Osteoblast (primary cell): ENCODE results near the gene GREB1. TPM values are rescaled to one million over a fixed set of nuclear protein-coding genes. Genes with fewer than 3 reads are reported as not detected.

Experiments used
- DNase-seq: peaks from one replicate; pipeline ENCODE4 v3.0.0; 2011; ENCODE audit warnings: low spot score, mixed read lengths; ENCODE audit not compliant: insufficient read length; ENCODE audit errors: missing footprints
- H2AFZ ChIP-seq: 2 replicates; pipeline ENCODE4 v1.6.0; 2011; ENCODE audit warnings: mild to moderate bottlenecking, low read length
- H3K27ac ChIP-seq: 2 replicates; pipeline ENCODE4 v1.5.1; 2011; ENCODE audit warnings: mild to moderate bottlenecking, low read depth, low read length, moderate library complexity
- H3K27me3 ChIP-seq: 2 replicates; pipeline ENCODE4 v1.6.0; 2012; ENCODE audit warnings: mild to moderate bottlenecking, control low read depth, inconsistent platforms, low read length, moderate library complexity; ENCODE audit not compliant: insufficient read depth
- H3K36me3 ChIP-seq: 2 replicates; pipeline ENCODE4 v1.5.1; 2011; ENCODE audit warnings: mild to moderate bottlenecking, low read length, control low read depth, moderate library complexity; ENCODE audit not compliant: insufficient read depth
- H3K4me1 ChIP-seq: 2 replicates; pipeline ENCODE4 v1.5.1; 2011; ENCODE audit warnings: mild to moderate bottlenecking, low read length, control low read depth, moderate library complexity; ENCODE audit not compliant: insufficient read depth
- H3K4me2 ChIP-seq: 2 replicates; pipeline ENCODE4 v1.6.0; 2011; ENCODE audit warnings: mild to moderate bottlenecking, low read length; ENCODE audit not compliant: insufficient read depth
- H3K4me3 ChIP-seq: fragments of 200-600 bp; sonication (generic); 3 replicates; pipeline ENCODE4 v1.5.1; 2012; ENCODE audit warnings: mild to moderate bottlenecking, low read length, inconsistent platforms; ENCODE audit not compliant: insufficient read depth
- H3K79me2 ChIP-seq: 2 replicates; pipeline ENCODE4 v1.6.0; 2012; ENCODE audit warnings: mild to moderate bottlenecking, low read length, control low read depth, inconsistent platforms; ENCODE audit not compliant: insufficient read depth
- H3K9me3 ChIP-seq: 2 replicates; pipeline ENCODE4 v1.5.1; 2011; ENCODE audit warnings: low read depth, low read length, control low read depth
- H4K20me1 ChIP-seq: 2 replicates; pipeline ENCODE4 v1.6.0; 2012; ENCODE audit warnings: mild to moderate bottlenecking, low read length, control low read depth; ENCODE audit not compliant: insufficient read depth
- total RNA-seq: library from RNA; depleted of rRNA; stranded (reverse); fragments of >200 nt; gene quantifications from 2 replicates; pipeline ENCODE4 v1.2.3, GENCODE V29; 2012
- TF ChIP-seq, protein P1 (sequence below): IDR thresholded peaks from 2 replicates; pipeline ENCODE4 v1.5.1; 2011; ENCODE audit warnings: mild to moderate bottlenecking, low read depth, low read length, moderate library complexity; ENCODE audit errors: extremely low read depth

GREB1 gene
- total RNA-seq, 1 donor = 1.1 TPM

DNA sequence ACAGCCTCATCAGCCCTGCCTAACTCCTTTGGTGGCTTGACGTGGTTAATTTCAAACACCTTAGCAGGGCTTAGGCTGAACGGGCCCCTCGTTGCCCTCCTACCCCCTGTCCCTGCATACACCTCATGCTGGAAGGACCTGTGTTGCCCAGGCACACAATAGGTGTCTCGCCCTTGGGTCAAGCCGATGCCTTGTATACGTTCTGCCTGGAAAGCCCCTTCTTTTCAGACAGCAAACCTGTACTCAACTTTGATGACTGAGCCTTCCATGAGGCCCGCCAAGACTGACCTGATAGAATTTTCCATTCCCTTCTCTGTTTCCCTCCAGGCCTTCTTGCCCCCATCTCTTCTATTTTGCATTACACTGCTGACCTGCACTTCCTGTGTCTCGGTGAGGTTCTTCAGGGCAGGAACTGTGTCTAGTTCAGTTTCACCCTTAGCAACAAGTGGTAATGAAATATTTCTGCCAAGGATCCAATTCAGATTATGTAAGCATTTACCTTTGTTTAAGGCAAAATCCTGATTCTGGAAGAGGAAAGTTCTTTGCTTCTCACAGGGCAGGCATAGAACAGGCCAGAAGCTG is 7.9 kb downstream of the GREB1 start:
- Histone ChIP-seq H3K4me2 (no peak overlapping the region), H3K36me3 (no peaks in the 10 kb centered on the region), H2AFZ (no peak overlapping the region), H4K20me1 (no peaks in the 10 kb centered on the region), H3K4me3 (no peak overlapping the region), H3K9me3 (no peaks in the 10 kb centered on the region), H3K27me3 (peaks cover 18% of the 10 kb centered on the region), H3K79me2 (no peaks in the 10 kb centered on the region), H3K4me1 (no peaks in the 10 kb centered on the region), H3K27ac (no peak overlapping the region)
- DNase-seq = no peak
- TF ChIP-seq, protein P1, sequence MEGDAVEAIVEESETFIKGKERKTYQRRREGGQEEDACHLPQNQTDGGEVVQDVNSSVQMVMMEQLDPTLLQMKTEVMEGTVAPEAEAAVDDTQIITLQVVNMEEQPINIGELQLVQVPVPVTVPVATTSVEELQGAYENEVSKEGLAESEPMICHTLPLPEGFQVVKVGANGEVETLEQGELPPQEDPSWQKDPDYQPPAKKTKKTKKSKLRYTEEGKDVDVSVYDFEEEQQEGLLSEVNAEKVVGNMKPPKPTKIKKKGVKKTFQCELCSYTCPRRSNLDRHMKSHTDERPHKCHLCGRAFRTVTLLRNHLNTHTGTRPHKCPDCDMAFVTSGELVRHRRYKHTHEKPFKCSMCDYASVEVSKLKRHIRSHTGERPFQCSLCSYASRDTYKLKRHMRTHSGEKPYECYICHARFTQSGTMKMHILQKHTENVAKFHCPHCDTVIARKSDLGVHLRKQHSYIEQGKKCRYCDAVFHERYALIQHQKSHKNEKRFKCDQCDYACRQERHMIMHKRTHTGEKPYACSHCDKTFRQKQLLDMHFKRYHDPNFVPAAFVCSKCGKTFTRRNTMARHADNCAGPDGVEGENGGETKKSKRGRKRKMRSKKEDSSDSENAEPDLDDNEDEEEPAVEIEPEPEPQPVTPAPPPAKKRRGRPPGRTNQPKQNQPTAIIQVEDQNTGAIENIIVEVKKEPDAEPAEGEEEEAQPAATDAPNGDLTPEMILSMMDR = no peak

DNA sequence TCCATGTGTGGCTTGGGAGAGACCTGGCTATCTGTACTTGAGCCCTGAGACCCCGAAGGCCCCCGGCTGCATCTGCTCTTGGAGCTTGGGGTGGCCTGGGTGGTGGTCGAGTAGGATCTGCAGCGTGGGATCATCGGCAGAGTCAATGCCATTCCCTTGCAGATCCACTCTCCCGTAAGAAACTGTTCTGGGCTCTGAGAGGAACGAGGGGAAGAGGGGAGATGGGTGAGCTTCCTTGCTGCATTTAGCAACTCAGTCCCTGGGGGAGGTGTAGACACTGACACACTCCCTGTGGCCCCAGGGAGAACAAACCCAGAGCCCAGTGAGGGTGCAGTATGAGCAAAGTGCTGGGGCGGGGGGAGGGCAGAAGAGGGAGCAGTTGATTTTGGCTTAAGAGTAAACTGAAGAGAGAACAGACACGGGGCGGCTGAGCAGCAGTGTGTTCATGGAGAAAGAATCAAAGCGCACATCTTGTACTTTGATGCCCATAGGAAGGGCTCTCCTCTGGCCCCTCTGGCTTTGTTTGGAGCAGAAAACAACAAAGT is 8.5 kb downstream of the GREB1 start:
- Histone ChIP-seq H3K79me2 (no peaks in the 10 kb centered on the region), H3K4me3 (no peak overlapping the region), H3K9me3 (no peaks in the 10 kb centered on the region), H3K4me1 (no peaks in the 10 kb centered on the region), H4K20me1 (no peaks in the 10 kb centered on the region), H3K27ac (no peak overlapping the region), H3K27me3 (peaks cover 15% of the 10 kb centered on the region), H3K4me2 (no peak overlapping the region), H2AFZ (no peak overlapping the region), H3K36me3 (no peaks in the 10 kb centered on the region)
- DNase-seq = no peak
- TF ChIP-seq, protein P1 = no peak

DNA sequence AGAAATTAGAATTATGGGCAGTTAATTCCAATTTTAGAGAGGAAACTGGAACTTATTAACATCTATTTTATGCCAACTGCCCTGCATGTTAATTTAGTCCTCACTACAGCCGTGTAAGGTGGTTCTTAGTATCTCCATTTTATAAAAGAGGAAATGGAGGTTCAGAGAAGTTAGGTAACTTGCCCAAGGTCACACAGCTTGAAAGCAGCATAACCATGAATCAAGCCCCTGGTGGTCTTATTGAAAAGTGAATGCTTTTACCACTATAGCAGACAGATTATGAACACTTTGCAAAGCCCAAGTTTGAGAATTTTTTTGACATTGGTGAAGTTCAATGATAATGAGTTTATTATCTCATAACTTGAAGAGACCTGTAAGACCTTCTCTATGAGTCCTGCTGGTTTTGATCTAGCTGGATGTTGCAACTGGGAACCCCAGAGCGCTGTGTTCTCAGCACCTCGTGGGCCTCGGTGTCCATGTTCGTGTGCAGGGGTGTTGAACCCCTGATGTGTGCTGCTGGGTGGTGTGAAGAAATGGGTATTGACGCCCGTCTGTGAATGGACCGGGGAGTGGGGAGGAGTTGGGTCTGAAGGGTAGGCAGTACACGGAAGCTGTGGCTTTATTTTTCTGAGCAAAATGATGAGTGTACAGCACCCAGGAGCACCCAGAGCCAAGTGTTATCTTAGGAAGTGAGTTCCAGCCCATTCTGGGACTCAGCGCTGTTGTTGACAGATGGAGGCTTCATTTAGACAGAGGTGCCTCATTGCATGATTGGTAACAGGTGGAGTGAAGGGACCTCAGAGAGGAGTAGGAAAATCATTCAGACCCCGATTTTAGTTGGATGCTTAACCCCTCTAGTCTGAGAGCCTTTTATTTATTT is 9.7 kb downstream of the GREB1 start:
- H3K9me3 ChIP-seq = no peaks in the 10 kb centered on the region
- no peak overlapping the region for H3K4me3 ChIP-seq
- H3K27ac ChIP-seq = no peak overlapping the region
- TF ChIP-seq, protein P1 = no peak
- no peaks in the 10 kb centered on the region for H3K4me1 ChIP-seq
- no peak for DNase-seq
- no peaks in the 10 kb centered on the region for H3K79me2 ChIP-seq
- H3K36me3 ChIP-seq = no peaks in the 10 kb centered on the region
- no peak overlapping the region for H3K4me2 ChIP-seq
- peaks cover 15% of the 10 kb centered on the region for H3K27me3 ChIP-seq
- H4K20me1 ChIP-seq = no peaks in the 10 kb centered on the region
- H2AFZ ChIP-seq = no peak overlapping the region

DNA sequence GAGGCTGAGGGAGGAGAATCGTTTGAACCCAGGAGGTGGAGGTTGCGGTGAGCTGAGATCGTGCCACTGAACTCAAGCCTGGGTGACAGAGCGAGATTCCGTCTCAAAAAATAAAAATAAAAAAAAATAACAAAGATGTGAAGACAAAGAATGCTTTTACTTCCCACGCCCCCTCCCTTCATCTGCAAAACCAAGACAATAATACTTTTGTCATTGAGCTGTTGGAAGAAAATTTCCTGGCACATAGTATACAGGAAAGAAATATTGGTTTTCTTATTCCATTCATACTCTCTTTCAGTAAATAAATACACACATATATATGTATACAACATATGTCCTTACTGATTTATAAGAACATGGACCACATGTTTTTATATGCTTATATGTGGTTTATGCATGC is 12.2 kb downstream of the GREB1 start:
- no peak for DNase-seq

More for the DNA sequence above, 12.2 kb downstream of the GREB1 start:
- no peaks in the 10 kb centered on the region for H4K20me1 ChIP-seq
- H3K36me3 ChIP-seq = no peaks in the 10 kb centered on the region
- no peaks in the 10 kb centered on the region for H3K4me1 ChIP-seq
- H3K27me3 ChIP-seq = peaks cover 10% of the 10 kb centered on the region
- TF ChIP-seq, protein P1 = no peak
- no peak overlapping the region for H3K27ac ChIP-seq
- H3K4me2 ChIP-seq = no peak overlapping the region
- H3K9me3 ChIP-seq = no peaks in the 10 kb centered on the region
- no peaks in the 10 kb centered on the region for H3K79me2 ChIP-seq
- no peak overlapping the region for H2AFZ ChIP-seq
- no peak overlapping the region for H3K4me3 ChIP-seq
